ENCODE measurements around the gene SFXN5.
A peak's percentile ranks its signal among the peaks of the same experiment; 100 is the strongest.

Gene SFXN5

GRCh38 chr2:72992734-72993102 lies 78.8 kb downstream of the SFXN5 start:
- DNase-seq = no peak

- DNase-seq = no peak
These were observed 79.4 kb downstream of the SFXN5 start for GRCh38 chr2:72991980-72992733.

GRCh38 chr2:72991439-72991725 lies 80.1 kb downstream of the SFXN5 start:
- DNase-seq = no peak

- no peak for DNase-seq
These were observed 80.6 kb downstream of the SFXN5 start for GRCh38 chr2:72990695-72991438.

GRCh38 chr2:72989770-72990556 lies 81.5 kb downstream of the SFXN5 start:
- DNase-seq = no peak

- no peak for DNase-seq
These were observed 82.7 kb downstream of the SFXN5 start for GRCh38 chr2:72988726-72989273.

GRCh38 chr2:72988041-72988440 lies 83.5 kb downstream of the SFXN5 start:
- DNase-seq = no peak

- DNase-seq = no peak
These were observed 85.4 kb downstream of the SFXN5 start for GRCh38 chr2:72985891-72986683.

- no peak for DNase-seq
These were observed 86.4 kb downstream of the SFXN5 start for GRCh38 chr2:72985136-72985535.

GRCh38 chr2:72984172-72984671 lies 87.3 kb downstream of the SFXN5 start:
- DNase-seq = no peak

GRCh38 chr2:72983500-72984161 lies 87.9 kb downstream of the SFXN5 start:
- no peak for DNase-seq

- no peak for DNase-seq
These were observed 88.6 kb downstream of the SFXN5 start for GRCh38 chr2:72982781-72983499.

- DNase-seq = no peak
These were observed 89.3 kb downstream of the SFXN5 start for GRCh38 chr2:72982219-72982618.

GRCh38 chr2:72981536-72981935 lies 90.0 kb downstream of the SFXN5 start:
- no peak for DNase-seq

- DNase-seq = no peak
These were observed 90.8 kb downstream of the SFXN5 start for GRCh38 chr2:72980535-72981217.

GRCh38 chr2:72979896-72980295 lies 91.6 kb downstream of the SFXN5 start:
- DNase-seq = no peak

GRCh38 chr2:72975017-72975416 lies 96.5 kb downstream of the SFXN5 start:
- DNase-seq = no peak

- no peak for DNase-seq
These were observed 97.1 kb downstream of the SFXN5 start for GRCh38 chr2:72974436-72974754.

- peak; percentile 37 for DNase-seq
These were observed 97.7 kb downstream of the SFXN5 start for GRCh38 chr2:72973566-72974435.

GRCh38 chr2:72973137-72973535 lies 98.4 kb downstream of the SFXN5 start:
- DNase-seq = no peak

Measured in stimulated activated CD4-positive, alpha-beta T cell treated with anti-CD3 and anti-CD28 coated beads, Interleukin-4, amount 100 ng/mL, for 24 hours (primary cell).